ENCODE data around the gene MAN2A2.
"Not testable (repeated sequence)": the region's sequence is repeated elsewhere in the genome, so short reads cannot be mapped to it uniquely, and the experiment has no call there.

The MAN2A2 gene

GRCh38 chr15:90901175-90902039 is 1.7 kb upstream of the MAN2A2 start:
- H3K9me3 ChIP-seq (ENCODE audit: control insufficient read depth, insufficient read depth, low read length): no peaks in the 10 kb centered on the region
- no peak overlapping the region for H3K9ac ChIP-seq (ENCODE audit: low read depth, low read length)
- peaks cover 7% of the 10 kb centered on the region; the same call in 1 of the 2 replicates for H3K36me3 ChIP-seq (ENCODE audit: control insufficient read depth, insufficient read depth, low read length)
- H3K27ac ChIP-seq (ENCODE audit: low read depth, low read length): no peak overlapping the region
- H3K4me1 ChIP-seq (ENCODE audit: control insufficient read depth, insufficient read depth, low read length): peaks cover 16% of the 10 kb centered on the region
- peak overlapping the region; percentile 93 for H3K4me3 ChIP-seq (ENCODE audit: low read depth, low read length)
- peaks cover 20% of the 10 kb centered on the region for H3K27me3 ChIP-seq (ENCODE audit: control insufficient read depth, insufficient read depth, low read length)

GRCh38 chr15:90902040-90902839 is 862 bp upstream of the MAN2A2 start:
- Histone ChIP-seq H3K27ac (ENCODE audit: low read depth, low read length) (peak overlapping the region; percentile 63), H3K4me1 (ENCODE audit: control insufficient read depth, insufficient read depth, low read length) (peaks cover 16% of the 10 kb centered on the region), H3K36me3 (ENCODE audit: control insufficient read depth, insufficient read depth, low read length) (peaks cover 7% of the 10 kb centered on the region; the same call in 1 of the 2 replicates), H3K9ac (ENCODE audit: low read depth, low read length) (peak overlapping the region; percentile 63; the same call in 1 of the 2 replicates), H3K27me3 (ENCODE audit: control insufficient read depth, insufficient read depth, low read length) (peaks cover 20% of the 10 kb centered on the region), H3K4me3 (ENCODE audit: low read depth, low read length) (peak overlapping the region; percentile 93), H3K9me3 (ENCODE audit: control insufficient read depth, insufficient read depth, low read length) (no peaks in the 10 kb centered on the region)

GRCh38 chr15:90903733-90904536 is 833 bp downstream of the MAN2A2 start:
- Histone ChIP-seq H3K27ac (ENCODE audit: low read depth, low read length) (peak overlapping the region; percentile 32), H3K9me3 (ENCODE audit: control insufficient read depth, insufficient read depth, low read length) (no peaks in the 10 kb centered on the region)

GRCh38 chr15:90904746-90905145 is 1.6 kb downstream of the MAN2A2 start:
- H3K27ac ChIP-seq (ENCODE audit: low read depth, low read length): no peak overlapping the region
- peaks cover 20% of the 10 kb centered on the region for H3K27me3 ChIP-seq (ENCODE audit: control insufficient read depth, insufficient read depth, low read length)
- no peaks in the 10 kb centered on the region for H3K9me3 ChIP-seq (ENCODE audit: control insufficient read depth, insufficient read depth, low read length)
- H3K4me3 ChIP-seq (ENCODE audit: low read depth, low read length): no peak overlapping the region
- H3K36me3 ChIP-seq (ENCODE audit: control insufficient read depth, insufficient read depth, low read length): peaks cover 7% of the 10 kb centered on the region; the same call in 1 of the 2 replicates
- no peak overlapping the region for H3K9ac ChIP-seq (ENCODE audit: low read depth, low read length)
- H3K4me1 ChIP-seq (ENCODE audit: control insufficient read depth, insufficient read depth, low read length): peaks cover 16% of the 10 kb centered on the region

More at GRCh38 chr15:90903733-90904536, 833 bp downstream of the MAN2A2 start:
- Histone ChIP-seq H3K36me3 (ENCODE audit: control insufficient read depth, insufficient read depth, low read length) (peaks cover 7% of the 10 kb centered on the region; the same call in 1 of the 2 replicates), H3K4me1 (ENCODE audit: control insufficient read depth, insufficient read depth, low read length) (peaks cover 16% of the 10 kb centered on the region), H3K4me3 (ENCODE audit: low read depth, low read length) (peak overlapping the region; percentile 93), H3K9ac (ENCODE audit: low read depth, low read length) (0 out of 2 replicates have a peak overlapping the region, but pooled peaks have one; percentile 23), H3K27me3 (ENCODE audit: control insufficient read depth, insufficient read depth, low read length) (peaks cover 20% of the 10 kb centered on the region)

GRCh38 chr15:90905306-90906180 is 2.4 kb downstream of the MAN2A2 start:
- H3K4me3 ChIP-seq (ENCODE audit: low read depth, low read length): no peak overlapping the region
- H3K27me3 ChIP-seq (ENCODE audit: control insufficient read depth, insufficient read depth, low read length): peaks cover 20% of the 10 kb centered on the region
- peaks cover 11% of the 10 kb centered on the region; the same call in 1 of the 2 replicates for H3K36me3 ChIP-seq (ENCODE audit: control insufficient read depth, insufficient read depth, low read length)
- peaks cover 16% of the 10 kb centered on the region for H3K4me1 ChIP-seq (ENCODE audit: control insufficient read depth, insufficient read depth, low read length)
- H3K27ac ChIP-seq (ENCODE audit: low read depth, low read length): no peak overlapping the region
- H3K9me3 ChIP-seq (ENCODE audit: control insufficient read depth, insufficient read depth, low read length): no peaks in the 10 kb centered on the region
- H3K9ac ChIP-seq (ENCODE audit: low read depth, low read length): no peak overlapping the region

GRCh38 chr15:90906181-90906849 is 3.2 kb downstream of the MAN2A2 start:
- Histone ChIP-seq H3K9ac (ENCODE audit: low read depth, low read length) (no peak overlapping the region), H3K36me3 (ENCODE audit: control insufficient read depth, insufficient read depth, low read length) (peaks cover 15% of the 10 kb centered on the region), H3K4me1 (ENCODE audit: control insufficient read depth, insufficient read depth, low read length) (peaks cover 16% of the 10 kb centered on the region)

GRCh38 chr15:90907051-90907660 is 4.1 kb downstream of the MAN2A2 start:
- H3K27ac ChIP-seq (ENCODE audit: low read depth, low read length): no peak overlapping the region
- no peak overlapping the region for H3K9ac ChIP-seq (ENCODE audit: low read depth, low read length)
- H3K4me1 ChIP-seq (ENCODE audit: control insufficient read depth, insufficient read depth, low read length): peaks cover 8% of the 10 kb centered on the region
- H3K36me3 ChIP-seq (ENCODE audit: control insufficient read depth, insufficient read depth, low read length): peaks cover 23% of the 10 kb centered on the region
- H3K4me3 ChIP-seq (ENCODE audit: low read depth, low read length): no peak overlapping the region
- H3K27me3 ChIP-seq (ENCODE audit: control insufficient read depth, insufficient read depth, low read length): peaks cover 11% of the 10 kb centered on the region
- H3K9me3 ChIP-seq (ENCODE audit: control insufficient read depth, insufficient read depth, low read length): no peaks in the 10 kb centered on the region

More at GRCh38 chr15:90906181-90906849, 3.2 kb downstream of the MAN2A2 start:
- Histone ChIP-seq H3K4me3 (ENCODE audit: low read depth, low read length) (no peak overlapping the region), H3K9me3 (ENCODE audit: control insufficient read depth, insufficient read depth, low read length) (no peaks in the 10 kb centered on the region), H3K27me3 (ENCODE audit: control insufficient read depth, insufficient read depth, low read length) (peaks cover 17% of the 10 kb centered on the region), H3K27ac (ENCODE audit: low read depth, low read length) (no peak overlapping the region)

- no peaks in the 10 kb centered on the region for H3K9me3 ChIP-seq (ENCODE audit: control insufficient read depth, insufficient read depth, low read length)
- H3K4me3 ChIP-seq (ENCODE audit: low read depth, low read length): no peak overlapping the region
- peaks cover 8% of the 10 kb centered on the region for H3K4me1 ChIP-seq (ENCODE audit: control insufficient read depth, insufficient read depth, low read length)
- H3K27me3 ChIP-seq (ENCODE audit: control insufficient read depth, insufficient read depth, low read length): peaks cover 11% of the 10 kb centered on the region
- no peak overlapping the region for H3K27ac ChIP-seq (ENCODE audit: low read depth, low read length)
- H3K36me3 ChIP-seq (ENCODE audit: control insufficient read depth, insufficient read depth, low read length): peaks cover 24% of the 10 kb centered on the region
- no peak overlapping the region for H3K9ac ChIP-seq (ENCODE audit: low read depth, low read length)
Observed at GRCh38 chr15:90907838-90908507, 4.9 kb downstream of the MAN2A2 start.

- H3K4me1 ChIP-seq (ENCODE audit: control insufficient read depth, insufficient read depth, low read length); H3K9ac ChIP-seq (ENCODE audit: low read depth, low read length); H3K9me3 ChIP-seq (ENCODE audit: control insufficient read depth, insufficient read depth, low read length); H3K27ac ChIP-seq (ENCODE audit: low read depth, low read length); H3K4me3 ChIP-seq (ENCODE audit: low read depth, low read length); H3K27me3 ChIP-seq (ENCODE audit: control insufficient read depth, insufficient read depth, low read length): not testable (repeated sequence)
- peaks cover 31% of the 10 kb centered on the region for H3K36me3 ChIP-seq (ENCODE audit: control insufficient read depth, insufficient read depth, low read length)
Observed at GRCh38 chr15:90909449-90909848, 6.3 kb downstream of the MAN2A2 start.

Data from HUES48 (cell line).